H1 (cell line): ENCODE data around the gene PARD3. TPM values are rescaled to one million over a fixed set of nuclear protein-coding genes. Genes with fewer than 3 reads are reported as not detected.

Experiments used
- CHD7 ChIP-seq: fragments of 300-600 bp; sonication (generic); IDR thresholded peaks from 2 replicates; pipeline ENCODE4 v1.7.1; 2012; ENCODE audit warnings: low read length, moderate library complexity, mild to moderate bottlenecking, inconsistent platforms; ENCODE audit not compliant: insufficient replicate concordance
- CTCF ChIP-seq, 3 experiments: IDR thresholded peaks; 1 replicate in 2 of 3; 2 replicates in 1 of 3; pipeline versions ENCODE4 v1.5.1 to v1.6.1; 2011; ENCODE audit warnings: low read length in 3 of 3, mild to moderate bottlenecking in 3 of 3, inconsistent platforms in 2 of 3, low read depth in 1 of 3, moderate library complexity in 1 of 3; ENCODE audit not compliant: insufficient read depth in 1 of 3; ENCODE audit errors: control extremely low read depth in 1 of 3
- JUN ChIP-seq: IDR thresholded peaks from 2 replicates; pipeline ENCODE4 v1.6.1; 2011; ENCODE audit warnings: low read depth, mild to moderate bottlenecking, improper control_type of control experiment, low read length
- POU5F1 ChIP-seq: IDR thresholded peaks from 2 replicates; pipeline ENCODE4 v1.6.1; 2011; ENCODE audit warnings: low read depth, mild to moderate bottlenecking, low read length, moderate library complexity
- TAF1 ChIP-seq: IDR thresholded peaks from 2 replicates; pipeline ENCODE4 v1.6.1; 2011; ENCODE audit warnings: mild to moderate bottlenecking, low read depth, low read length
- polyA plus RNA-seq, 7 experiments: library from polyadenylated mRNA; depleted of rRNA in 3 of 7; stranded (reverse) in 5 of 7; unstranded in 2 of 7; fragments of >200 nt in 5 of 7; fragments of 200-250 nt in 2 of 7; gene quantifications; 1 replicate in 5 of 7; 2 replicates in 1 of 7; 4 replicates in 1 of 7; pipeline versions ENCODE4 v1.2.1 to v1.2.3, GENCODE V29; 2011 to 2013; ENCODE audit warnings: missing spikeins in 2 of 7, mixed read lengths in 2 of 7
- total RNA-seq: library from RNA; stranded (reverse); fragmentation: NEBNext Ultra II Directional; extraction: Animal tissue kit (Norgen Biotek cat#: 25700); gene quantifications from 2 replicates; pipeline ENCODE4 v1.2.1, GENCODE V29; 2021

PARD3 gene
- total and polyA plus RNA-seq, 2 of the 8 experiments (the other 6 are each of a cell fraction or from before 2014, with no cell fraction given) = 19.7 to 49.1 TPM

GRCh38 chr10:34092891-34093290 lies 722.2 kb downstream of the PARD3 start (continued):
- TF ChIP-seq CHD7 (no peak), JUN (no peak), POU5F1 (no peak), CTCF (IDR thresholded peaks at IDR 0.05; ENCODE audit: control extremely low read depth in 1 of 3, insufficient read depth in 1 of 3, low read depth in 1 of 3, low read length in 3 of 3) (no peak), TAF1 (no peak)
